Measurements from ENCODE around the gene PSKH1.

DNA sequence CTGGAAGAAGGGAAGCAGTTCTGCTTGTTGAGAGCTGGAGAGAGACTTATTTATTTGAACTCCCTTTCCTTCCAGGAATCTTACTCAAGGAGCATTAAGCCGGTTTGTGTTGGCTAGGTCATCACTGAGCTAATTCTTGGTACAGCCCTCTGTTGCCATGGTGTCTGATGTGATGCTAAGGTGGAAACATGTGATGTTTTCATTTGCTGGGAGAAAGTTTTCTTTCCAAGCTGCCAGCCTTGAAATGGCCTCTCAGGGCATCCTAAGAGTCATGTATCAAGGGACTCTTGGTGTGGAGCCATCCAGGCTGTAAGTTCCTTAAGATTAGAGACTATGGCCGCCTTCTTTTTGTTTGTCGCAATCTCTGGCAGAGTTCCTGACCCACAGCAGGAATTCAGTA, 4.2 kb downstream of the PSKH1 start:
- TF ChIP-seq EZH2 (IDR thresholded peaks at IDR 0.05; ENCODE audit: insufficient read depth, poor library complexity, severe bottlenecking) (no peak), EZH2phosphoT487 (IDR thresholded peaks at IDR 0.05; ENCODE audit: insufficient read depth, low read depth) (no peak)
